Keratinocyte (primary cell): Measurements from ENCODE around the gene TTC31. TPM values are rescaled to one million over a fixed set of nuclear protein-coding genes. Genes with fewer than 3 reads are reported as not detected.

Source experiments
- DNase-seq: peaks from one replicate; pipeline ENCODE4 v3.0.0-alpha.2; 2011; ENCODE audit warnings: low read depth, missing footprints, low spot score
- FAIRE-seq: peaks from 2 replicates; lab custom pipeline; 2011; peaks lifted over from hg19 to GRCh38; lab: Jason Lieb, UNC
- H2AFZ ChIP-seq: 2 replicates; pipeline ENCODE4 v1.6.0; 2012; ENCODE audit warnings: low read length, control low read depth, inconsistent platforms; ENCODE audit not compliant: control insufficient read depth
- H3K27ac ChIP-seq: 2 replicates; pipeline ENCODE4 v1.5.1; 2011; ENCODE audit warnings: low read length; ENCODE audit not compliant: control insufficient read depth, insufficient read depth
- H3K27me3 ChIP-seq: 3 replicates; pipeline ENCODE4 v1.6.0; 2011; ENCODE audit warnings: low read length; ENCODE audit not compliant: control insufficient read depth, insufficient read depth; ENCODE audit errors: extremely low read depth
- H3K36me3 ChIP-seq, 2 experiments: 2 replicates in 1 of 2; 3 replicates in 1 of 2; pipeline ENCODE4 v1.5.1; 2011; ENCODE audit warnings: low read length in 2 of 2, mild to moderate bottlenecking in 1 of 2; ENCODE audit not compliant: control insufficient read depth in 2 of 2, insufficient read depth in 2 of 2; ENCODE audit errors: extremely low read depth in 1 of 2
- H3K4me1 ChIP-seq: 3 replicates; pipeline ENCODE4 v1.5.1; 2011; ENCODE audit warnings: low read length; ENCODE audit not compliant: control insufficient read depth, insufficient read depth; ENCODE audit errors: extremely low read depth
- H3K4me2 ChIP-seq: 3 replicates; pipeline ENCODE4 v1.6.0; 2011; ENCODE audit warnings: low read depth, low read length; ENCODE audit not compliant: control insufficient read depth, insufficient read depth; ENCODE audit errors: extremely low read depth
- H3K4me3 ChIP-seq, 3 experiments: fragments of 200-600 bp in 1 of 3; sonication (generic) in 1 of 3; 2 replicates in 2 of 3; 3 replicates in 1 of 3; pipeline ENCODE4 v1.5.1; 2011 to 2016; ENCODE audit warnings: low read length in 3 of 3, mild to moderate bottlenecking in 3 of 3, control low read depth in 2 of 3, inconsistent platforms in 1 of 3, low read depth in 1 of 3, mixed read lengths in 1 of 3, mixed run types in 1 of 3, moderate library complexity in 1 of 3; ENCODE audit not compliant: control insufficient read depth in 2 of 3, insufficient read depth in 2 of 3; ENCODE audit errors: extremely low read depth in 1 of 3
- H3K79me2 ChIP-seq: 2 replicates; pipeline ENCODE4 v1.6.0; 2012; ENCODE audit warnings: low read length; ENCODE audit not compliant: control insufficient read depth, insufficient read depth
- H3K9ac ChIP-seq: 3 replicates; pipeline ENCODE4 v1.6.0; 2011; ENCODE audit warnings: low read length; ENCODE audit not compliant: control insufficient read depth, insufficient read depth; ENCODE audit errors: extremely low read depth
- H3K9me1 ChIP-seq: 3 replicates; pipeline ENCODE4 v1.6.0; 2011; ENCODE audit warnings: low read length; ENCODE audit not compliant: control insufficient read depth, insufficient read depth; ENCODE audit errors: extremely low read depth
- H3K9me3 ChIP-seq: 2 replicates; pipeline ENCODE4 v1.5.1; 2012; ENCODE audit warnings: low read depth, low read length; ENCODE audit not compliant: control insufficient read depth
- H4K20me1 ChIP-seq: 3 replicates; pipeline ENCODE4 v1.6.0; 2011; ENCODE audit warnings: low read length; ENCODE audit not compliant: control insufficient read depth, insufficient read depth; ENCODE audit errors: extremely low read depth
- EZH2 ChIP-seq: IDR thresholded peaks from one replicate; pipeline ENCODE4 v1.6.1; 2012; ENCODE audit warnings: inconsistent platforms, mild to moderate bottlenecking, low read length, moderate library complexity
- dilution Hi-C: fragments of 300-500 bp; cut with MboI; formaldehyde crosslinking; loops from one replicate; pipeline ENCODE4 v1.7.0; 2020; ENCODE audit warnings: low sequenced_read_pairs; ENCODE audit not compliant: extremely low pct_ligation_motif_present
- polyA plus RNA-seq, 5 experiments: library from polyadenylated mRNA; depleted of rRNA in 3 of 5; stranded (reverse) in 3 of 5; stranded (forward) in 1 of 5; unstranded in 1 of 5; fragments of >200 nt; gene quantifications; 1 replicate in 1 of 5; 2 replicates in 3 of 5; 3 replicates in 1 of 5; pipeline versions ENCODE4 v1.2.1 to v1.2.3, GENCODE V29; 2011 to 2012; ENCODE audit warnings: missing spikeins in 2 of 5, low read depth in 1 of 5, low replicate concordance in 1 of 5
- TF ChIP-seq, protein P1 (sequence below), 3 experiments: IDR thresholded peaks in 1 of 3; conservative IDR thresholded peaks in 1 of 3; optimal IDR thresholded peaks in 1 of 3; 2 replicates in 2 of 3; 3 replicates in 1 of 3; pipeline versions ENCODE3 to v1.5.1; 2011; ENCODE audit warnings: low read length in 3 of 3, mild to moderate bottlenecking in 3 of 3, moderate library complexity in 2 of 3, control low read depth in 1 of 3, inconsistent platforms in 1 of 3; ENCODE audit not compliant: insufficient read depth in 2 of 3; ENCODE audit errors: extremely low read depth in 1 of 3

TTC31 gene
- polyA plus RNA-seq, 1 donor (not counting 4 experiments of a cell fraction or from before 2014, with no cell fraction given) = 16.8 TPM

DNA sequence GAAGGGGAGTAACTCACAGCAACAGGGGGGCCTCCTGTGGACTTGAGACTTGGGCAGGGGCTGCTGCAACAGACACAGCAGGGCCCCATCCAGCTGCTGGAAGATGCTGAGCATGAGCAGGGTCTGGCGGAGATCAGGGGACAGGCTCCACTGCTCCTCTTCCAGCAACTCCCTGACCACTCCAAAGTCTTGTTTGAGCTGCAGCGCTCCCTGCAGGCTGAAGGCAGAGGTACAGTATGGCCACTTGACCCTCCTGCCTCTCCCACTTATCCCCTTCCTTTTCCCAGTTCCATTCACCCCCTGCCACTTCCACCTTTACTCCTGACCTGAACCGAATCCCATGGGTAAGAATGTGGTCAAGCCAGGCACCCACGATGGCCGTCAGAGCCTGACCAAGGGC, 8.0 kb upstream of the TTC31 start:
- H3K4me1 ChIP-seq = peaks cover 9% of the 10 kb centered on the region
- H3K27me3 ChIP-seq = no peaks in the 10 kb centered on the region
- no peak overlapping the region for H3K9ac ChIP-seq
- TF ChIP-seq, protein P1, sequence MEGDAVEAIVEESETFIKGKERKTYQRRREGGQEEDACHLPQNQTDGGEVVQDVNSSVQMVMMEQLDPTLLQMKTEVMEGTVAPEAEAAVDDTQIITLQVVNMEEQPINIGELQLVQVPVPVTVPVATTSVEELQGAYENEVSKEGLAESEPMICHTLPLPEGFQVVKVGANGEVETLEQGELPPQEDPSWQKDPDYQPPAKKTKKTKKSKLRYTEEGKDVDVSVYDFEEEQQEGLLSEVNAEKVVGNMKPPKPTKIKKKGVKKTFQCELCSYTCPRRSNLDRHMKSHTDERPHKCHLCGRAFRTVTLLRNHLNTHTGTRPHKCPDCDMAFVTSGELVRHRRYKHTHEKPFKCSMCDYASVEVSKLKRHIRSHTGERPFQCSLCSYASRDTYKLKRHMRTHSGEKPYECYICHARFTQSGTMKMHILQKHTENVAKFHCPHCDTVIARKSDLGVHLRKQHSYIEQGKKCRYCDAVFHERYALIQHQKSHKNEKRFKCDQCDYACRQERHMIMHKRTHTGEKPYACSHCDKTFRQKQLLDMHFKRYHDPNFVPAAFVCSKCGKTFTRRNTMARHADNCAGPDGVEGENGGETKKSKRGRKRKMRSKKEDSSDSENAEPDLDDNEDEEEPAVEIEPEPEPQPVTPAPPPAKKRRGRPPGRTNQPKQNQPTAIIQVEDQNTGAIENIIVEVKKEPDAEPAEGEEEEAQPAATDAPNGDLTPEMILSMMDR (optimal IDR thresholded peaks at IDR 0.05 in 1 of 3, IDR thresholded peaks at IDR 0.05 in 1 of 3, conservative IDR thresholded peaks at IDR 0.05 in 1 of 3; ENCODE audit: extremely low read depth in 1 of 3, insufficient read depth in 2 of 3, low read length in 3 of 3) = peak; percentile 49 to 51 (median 51)
- no peak for TF ChIP-seq EZH2
- no peak for DNase-seq
- H3K4me3 ChIP-seq = no peak overlapping the region
- H3K9me3 ChIP-seq = no peaks in the 10 kb centered on the region
- H4K20me1 ChIP-seq = no peaks in the 10 kb centered on the region
- peaks cover 12 to 16% of the 10 kb centered on the region in 2 experiments for H3K36me3 ChIP-seq
- no peak overlapping the region for H3K4me2 ChIP-seq
- H3K27ac ChIP-seq = no peak overlapping the region
- dilution Hi-C loops = no loop called here
- FAIRE-seq = no peak
- H2AFZ ChIP-seq = no peak overlapping the region
- H3K9me1 ChIP-seq = no peaks in the 10 kb centered on the region
- no peaks in the 10 kb centered on the region for H3K79me2 ChIP-seq

DNA sequence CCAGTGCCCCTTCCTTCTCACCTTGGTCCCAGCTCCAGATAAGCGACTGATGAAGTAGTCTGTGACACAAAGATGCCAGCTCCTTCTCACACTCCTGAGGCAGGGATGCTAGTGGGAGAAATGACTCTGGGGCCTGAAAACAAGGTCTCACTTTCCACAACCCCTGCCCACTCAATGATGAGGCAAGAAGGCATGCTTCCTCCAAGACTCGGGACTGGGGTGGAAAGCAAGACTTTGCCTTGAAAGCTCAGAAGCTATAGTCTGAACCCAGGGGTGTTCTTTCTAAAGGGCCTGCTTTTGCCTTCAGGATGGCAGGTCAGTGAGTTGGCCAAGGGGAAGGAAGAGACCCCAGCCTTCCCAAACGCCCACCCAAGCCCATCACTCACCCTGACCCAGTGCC, 1.4 kb upstream of the TTC31 start:
- dilution Hi-C loops = no loop called here
- no peaks in the 10 kb centered on the region for H3K27me3 ChIP-seq
- peaks cover 14% of the 10 kb centered on the region for H3K4me1 ChIP-seq
- H4K20me1 ChIP-seq = no peaks in the 10 kb centered on the region
- no peak for DNase-seq
- no peak overlapping the region for H3K27ac ChIP-seq
- H3K9me3 ChIP-seq = no peaks in the 10 kb centered on the region
- TF ChIP-seq, protein P1 (optimal IDR thresholded peaks at IDR 0.05 in 1 of 3, IDR thresholded peaks at IDR 0.05 in 1 of 3, conservative IDR thresholded peaks at IDR 0.05 in 1 of 3; ENCODE audit: extremely low read depth in 1 of 3, insufficient read depth in 2 of 3, low read length in 3 of 3) = no peak
- no peak for TF ChIP-seq EZH2
- peak overlapping the region; percentile 84 for H3K9ac ChIP-seq
- H2AFZ ChIP-seq = no peak overlapping the region
- peaks cover 33% of the 10 kb centered on the region for H3K79me2 ChIP-seq
- peaks cover 0 to 8% of the 10 kb centered on the region in 2 experiments for H3K36me3 ChIP-seq
- peak overlapping the region; percentile 84 for H3K4me2 ChIP-seq
- no peak for FAIRE-seq
- H3K4me3 ChIP-seq = peak overlapping the region; percentile 92 to 97 (median 95)
- no peaks in the 10 kb centered on the region for H3K9me1 ChIP-seq
